ENCODE data around the gene KLF1. TPM values are rescaled to one million over a fixed set of nuclear protein-coding genes. Genes with fewer than 3 reads are reported as not detected.

The KLF1 gene
- total and polyA plus RNA-seq, 2 of the 13 experiments (the other 11 are each of a cell fraction or from before 2014, with no cell fraction given): not detected

- TF ChIP-seq ZNF547 (CRISPR knock-in tag; IDR thresholded peaks at IDR 0.05): no peak
- TF ChIP-seq, protein P1, sequence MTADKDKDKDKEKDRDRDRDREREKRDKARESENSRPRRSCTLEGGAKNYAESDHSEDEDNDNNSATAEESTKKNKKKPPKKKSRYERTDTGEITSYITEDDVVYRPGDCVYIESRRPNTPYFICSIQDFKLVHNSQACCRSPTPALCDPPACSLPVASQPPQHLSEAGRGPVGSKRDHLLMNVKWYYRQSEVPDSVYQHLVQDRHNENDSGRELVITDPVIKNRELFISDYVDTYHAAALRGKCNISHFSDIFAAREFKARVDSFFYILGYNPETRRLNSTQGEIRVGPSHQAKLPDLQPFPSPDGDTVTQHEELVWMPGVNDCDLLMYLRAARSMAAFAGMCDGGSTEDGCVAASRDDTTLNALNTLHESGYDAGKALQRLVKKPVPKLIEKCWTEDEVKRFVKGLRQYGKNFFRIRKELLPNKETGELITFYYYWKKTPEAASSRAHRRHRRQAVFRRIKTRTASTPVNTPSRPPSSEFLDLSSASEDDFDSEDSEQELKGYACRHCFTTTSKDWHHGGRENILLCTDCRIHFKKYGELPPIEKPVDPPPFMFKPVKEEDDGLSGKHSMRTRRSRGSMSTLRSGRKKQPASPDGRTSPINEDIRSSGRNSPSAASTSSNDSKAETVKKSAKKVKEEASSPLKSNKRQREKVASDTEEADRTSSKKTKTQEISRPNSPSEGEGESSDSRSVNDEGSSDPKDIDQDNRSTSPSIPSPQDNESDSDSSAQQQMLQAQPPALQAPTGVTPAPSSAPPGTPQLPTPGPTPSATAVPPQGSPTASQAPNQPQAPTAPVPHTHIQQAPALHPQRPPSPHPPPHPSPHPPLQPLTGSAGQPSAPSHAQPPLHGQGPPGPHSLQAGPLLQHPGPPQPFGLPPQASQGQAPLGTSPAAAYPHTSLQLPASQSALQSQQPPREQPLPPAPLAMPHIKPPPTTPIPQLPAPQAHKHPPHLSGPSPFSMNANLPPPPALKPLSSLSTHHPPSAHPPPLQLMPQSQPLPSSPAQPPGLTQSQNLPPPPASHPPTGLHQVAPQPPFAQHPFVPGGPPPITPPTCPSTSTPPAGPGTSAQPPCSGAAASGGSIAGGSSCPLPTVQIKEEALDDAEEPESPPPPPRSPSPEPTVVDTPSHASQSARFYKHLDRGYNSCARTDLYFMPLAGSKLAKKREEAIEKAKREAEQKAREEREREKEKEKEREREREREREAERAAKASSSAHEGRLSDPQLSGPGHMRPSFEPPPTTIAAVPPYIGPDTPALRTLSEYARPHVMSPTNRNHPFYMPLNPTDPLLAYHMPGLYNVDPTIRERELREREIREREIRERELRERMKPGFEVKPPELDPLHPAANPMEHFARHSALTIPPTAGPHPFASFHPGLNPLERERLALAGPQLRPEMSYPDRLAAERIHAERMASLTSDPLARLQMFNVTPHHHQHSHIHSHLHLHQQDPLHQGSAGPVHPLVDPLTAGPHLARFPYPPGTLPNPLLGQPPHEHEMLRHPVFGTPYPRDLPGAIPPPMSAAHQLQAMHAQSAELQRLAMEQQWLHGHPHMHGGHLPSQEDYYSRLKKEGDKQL (CRISPR knock-in tag; IDR thresholded peaks at IDR 0.05; ENCODE audit: low read depth): no peak
- TF ChIP-seq MEF2D (CRISPR knock-in tag; IDR thresholded peaks at IDR 0.05): no peak
- no peak for TF ChIP-seq KAT7 (CRISPR knock-in tag; IDR thresholded peaks at IDR 0.05; ENCODE audit: borderline replicate concordance)
- TF ChIP-seq ZNF75D (CRISPR knock-in tag; IDR thresholded peaks at IDR 0.05; ENCODE audit: borderline replicate concordance): no peak
- no peak for TF ChIP-seq ZNF512 (CRISPR knock-in tag; IDR thresholded peaks at IDR 0.05)
- TF ChIP-seq, protein P2, sequence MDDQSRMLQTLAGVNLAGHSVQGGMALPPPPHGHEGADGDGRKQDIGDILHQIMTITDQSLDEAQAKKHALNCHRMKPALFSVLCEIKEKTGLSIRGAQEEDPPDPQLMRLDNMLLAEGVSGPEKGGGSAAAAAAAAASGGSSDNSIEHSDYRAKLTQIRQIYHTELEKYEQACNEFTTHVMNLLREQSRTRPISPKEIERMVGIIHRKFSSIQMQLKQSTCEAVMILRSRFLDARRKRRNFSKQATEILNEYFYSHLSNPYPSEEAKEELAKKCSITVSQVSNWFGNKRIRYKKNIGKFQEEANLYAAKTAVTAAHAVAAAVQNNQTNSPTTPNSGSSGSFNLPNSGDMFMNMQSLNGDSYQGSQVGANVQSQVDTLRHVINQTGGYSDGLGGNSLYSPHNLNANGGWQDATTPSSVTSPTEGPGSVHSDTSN (CRISPR knock-in tag; IDR thresholded peaks at IDR 0.05; ENCODE audit: borderline replicate concordance): no peak
- TF ChIP-seq ZNF383 (CRISPR knock-in tag; IDR thresholded peaks at IDR 0.05; ENCODE audit: borderline replicate concordance): no peak
- TF ChIP-seq ZSCAN21 (CRISPR knock-in tag; IDR thresholded peaks at IDR 0.05; ENCODE audit: borderline replicate concordance): no peak
- TF ChIP-seq, protein P3, sequence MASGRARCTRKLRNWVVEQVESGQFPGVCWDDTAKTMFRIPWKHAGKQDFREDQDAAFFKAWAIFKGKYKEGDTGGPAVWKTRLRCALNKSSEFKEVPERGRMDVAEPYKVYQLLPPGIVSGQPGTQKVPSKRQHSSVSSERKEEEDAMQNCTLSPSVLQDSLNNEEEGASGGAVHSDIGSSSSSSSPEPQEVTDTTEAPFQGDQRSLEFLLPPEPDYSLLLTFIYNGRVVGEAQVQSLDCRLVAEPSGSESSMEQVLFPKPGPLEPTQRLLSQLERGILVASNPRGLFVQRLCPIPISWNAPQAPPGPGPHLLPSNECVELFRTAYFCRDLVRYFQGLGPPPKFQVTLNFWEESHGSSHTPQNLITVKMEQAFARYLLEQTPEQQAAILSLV (CRISPR knock-in tag; IDR thresholded peaks at IDR 0.05; ENCODE audit: borderline replicate concordance): no peak
- no peak for TF ChIP-seq HNF1B (CRISPR knock-in tag; IDR thresholded peaks at IDR 0.05)
- TF ChIP-seq, protein P4, sequence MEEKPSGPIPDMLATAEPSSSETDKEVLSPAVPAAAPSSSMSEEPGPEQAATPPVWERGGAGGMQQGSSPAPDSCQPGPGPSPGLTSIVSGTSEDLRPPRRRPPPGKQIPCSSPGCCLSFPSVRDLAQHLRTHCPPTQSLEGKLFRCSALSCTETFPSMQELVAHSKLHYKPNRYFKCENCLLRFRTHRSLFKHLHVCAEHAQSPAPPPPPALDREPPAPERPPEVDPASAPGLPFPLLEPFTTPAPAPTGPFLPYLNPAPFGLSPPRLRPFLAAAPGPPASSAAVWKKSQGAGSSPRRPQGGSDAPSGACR (CRISPR knock-in tag; IDR thresholded peaks at IDR 0.05): no peak
Measured at GRCh38 chr19:12884926-12885748, 1.9 kb downstream of the KLF1 start (continued).
